ENCODE results near the gene OTX2.

The OTX2 gene

DNA sequence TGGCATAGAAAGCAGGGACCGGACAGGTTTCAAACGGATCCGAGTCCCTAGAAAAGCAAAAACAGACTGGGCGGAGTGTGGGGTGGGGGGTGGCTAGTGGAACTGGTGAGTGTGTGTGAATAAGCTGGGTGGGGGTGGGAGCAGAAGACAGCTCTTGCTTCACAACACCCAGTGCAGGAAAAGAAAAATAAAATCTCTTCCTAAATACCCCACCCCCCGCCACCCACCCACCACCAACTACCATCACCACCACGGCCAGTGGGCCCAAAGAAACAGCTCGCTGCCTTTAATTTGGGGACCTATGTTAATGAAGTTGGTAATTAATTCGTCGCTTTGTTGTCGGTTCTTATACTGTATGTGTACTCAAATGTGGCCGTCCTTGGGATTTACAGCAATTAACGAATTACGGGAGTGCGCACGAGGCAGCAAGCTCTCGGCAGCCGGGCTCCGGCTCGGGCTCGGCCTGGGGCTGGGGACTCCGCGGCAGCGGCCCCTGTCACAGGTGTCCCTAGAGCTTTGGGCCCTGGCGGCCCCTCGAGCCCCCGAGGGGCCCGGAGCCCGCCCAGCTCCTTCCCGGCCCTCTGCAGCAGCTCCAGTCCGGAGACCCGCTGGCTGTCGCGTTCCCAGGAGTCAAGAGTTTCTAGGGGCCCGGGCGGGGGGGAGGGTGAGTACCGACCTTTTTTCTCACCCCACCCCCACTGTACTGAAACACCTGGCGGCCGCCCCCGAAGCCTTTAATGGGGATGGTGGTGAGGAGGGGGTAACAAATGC lies 1.5 kb upstream of the OTX2 start:
- Histone ChIP-seq H3K36me3 (ENCODE audit: control insufficient read depth in 2 of 2, insufficient read depth in 2 of 2, low read length in 2 of 2) (no peaks in the 10 kb centered on the region), H3K27ac (ENCODE audit: low read length) (no peak overlapping the region), H3K9me3 (ENCODE audit: control insufficient read depth in 2 of 2, low read length in 2 of 2) (no peaks in the 10 kb centered on the region), H3K4me1 (ENCODE audit: control insufficient read depth, insufficient read depth, low read length) (peaks cover 15% of the 10 kb centered on the region), H3K9ac (ENCODE audit: low read length in 2 of 2) (no peak overlapping the region), H3K27me3 (ENCODE audit: control insufficient read depth in 1 of 2, insufficient read depth in 2 of 2, low read length in 2 of 2) (peaks cover 57 to 98% of the 10 kb centered on the region in 2 donors), H3K4me3 (ENCODE audit: low read length in 2 of 2) (no peak overlapping the region)

DNA sequence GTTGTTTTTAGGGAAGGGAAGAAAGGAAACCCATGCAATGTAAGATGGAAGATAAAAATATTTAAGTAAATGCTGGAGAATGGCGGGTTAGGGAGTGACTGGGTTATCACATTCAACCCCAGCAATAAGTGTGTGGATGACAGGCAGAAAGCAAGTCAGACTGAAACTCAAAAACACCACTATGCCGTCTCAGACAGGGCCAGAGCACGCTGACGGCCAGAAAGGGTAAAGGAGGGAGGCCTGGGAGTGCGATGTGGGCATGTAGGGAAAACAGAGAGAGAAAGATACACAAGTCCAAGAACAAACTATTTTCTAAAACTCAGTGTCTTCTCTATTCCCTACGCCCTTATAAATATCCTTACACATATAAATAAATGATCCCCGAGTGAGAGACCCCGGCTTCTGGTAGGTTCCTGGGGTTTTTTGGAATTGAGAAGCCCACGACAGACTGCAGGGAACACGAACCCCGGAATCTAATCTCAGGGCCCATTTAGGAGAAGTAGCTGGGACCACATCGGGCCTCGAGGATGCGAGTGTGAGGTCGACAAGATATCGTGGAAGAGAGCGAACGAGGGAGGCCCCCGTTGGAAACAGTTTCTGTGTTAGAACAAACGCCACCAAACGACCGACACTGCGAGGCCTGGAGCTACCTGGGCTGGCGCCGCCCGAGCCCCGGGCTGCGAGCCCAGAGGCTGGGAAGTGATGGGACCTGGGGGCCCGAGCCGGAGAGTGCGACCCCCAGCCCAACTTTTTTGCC lies 735 bp upstream of the OTX2 start:
- peaks cover 15% of the 10 kb centered on the region for H3K4me1 ChIP-seq (ENCODE audit: control insufficient read depth, insufficient read depth, low read length)
- H3K9me3 ChIP-seq (ENCODE audit: control insufficient read depth in 2 of 2, low read length in 2 of 2) = no peaks in the 10 kb centered on the region
- no peaks in the 10 kb centered on the region for H3K36me3 ChIP-seq (ENCODE audit: control insufficient read depth in 2 of 2, insufficient read depth in 2 of 2, low read length in 2 of 2)
- no peak overlapping the region for H3K4me3 ChIP-seq (ENCODE audit: low read length in 2 of 2)
- no peak overlapping the region for H3K27ac ChIP-seq (ENCODE audit: low read length)
- no peak overlapping the region for H3K9ac ChIP-seq (ENCODE audit: low read length in 2 of 2)
- H3K27me3 ChIP-seq (ENCODE audit: control insufficient read depth in 1 of 2, insufficient read depth in 2 of 2, low read length in 2 of 2) = peaks cover 61 to 98% of the 10 kb centered on the region in 2 donors

GRCh38 chr14:56809270-56810146 lies 771 bp downstream of the OTX2 start:
- Histone ChIP-seq H3K9me3 (ENCODE audit: control insufficient read depth in 2 of 2, low read length in 2 of 2) (no peaks in the 10 kb centered on the region), H3K27me3 (ENCODE audit: control insufficient read depth in 1 of 2, insufficient read depth in 2 of 2, low read length in 2 of 2) (peaks cover 72 to 97% of the 10 kb centered on the region in 2 donors), H3K4me1 (ENCODE audit: control insufficient read depth, insufficient read depth, low read length) (peaks cover 15% of the 10 kb centered on the region), H3K27ac (ENCODE audit: low read length) (no peak overlapping the region), H3K9ac (ENCODE audit: low read length in 2 of 2) (no peak overlapping the region), H3K36me3 (ENCODE audit: control insufficient read depth in 2 of 2, insufficient read depth in 2 of 2, low read length in 2 of 2) (no peaks in the 10 kb centered on the region), H3K4me3 (ENCODE audit: low read length in 2 of 2) (peak overlapping the region; percentile 22 to 35)

GRCh38 chr14:56808383-56809269 lies 1.7 kb downstream of the OTX2 start:
- Histone ChIP-seq H3K27ac (ENCODE audit: low read length) (no peak overlapping the region), H3K4me1 (ENCODE audit: control insufficient read depth, insufficient read depth, low read length) (peaks cover 15% of the 10 kb centered on the region), H3K9ac (ENCODE audit: low read length in 2 of 2) (no peak overlapping the region), H3K4me3 (ENCODE audit: low read length in 2 of 2) (peak overlapping the region; percentile 41 to 57), H3K9me3 (ENCODE audit: control insufficient read depth in 2 of 2, low read length in 2 of 2) (no peaks in the 10 kb centered on the region), H3K36me3 (ENCODE audit: control insufficient read depth in 2 of 2, insufficient read depth in 2 of 2, low read length in 2 of 2) (no peaks in the 10 kb centered on the region), H3K27me3 (ENCODE audit: control insufficient read depth in 1 of 2, insufficient read depth in 2 of 2, low read length in 2 of 2) (peaks cover 78 to 98% of the 10 kb centered on the region in 2 donors)

- peaks cover 79 to 96% of the 10 kb centered on the region in 2 donors for H3K27me3 ChIP-seq (ENCODE audit: control insufficient read depth in 1 of 2, insufficient read depth in 2 of 2, low read length in 2 of 2)
- H3K27ac ChIP-seq (ENCODE audit: low read length) = no peak overlapping the region
- no peak overlapping the region for H3K9ac ChIP-seq (ENCODE audit: low read length in 2 of 2)
- H3K36me3 ChIP-seq (ENCODE audit: control insufficient read depth in 2 of 2, insufficient read depth in 2 of 2, low read length in 2 of 2) = no peaks in the 10 kb centered on the region
- no peaks in the 10 kb centered on the region for H3K9me3 ChIP-seq (ENCODE audit: control insufficient read depth in 2 of 2, low read length in 2 of 2)
- H3K4me1 ChIP-seq (ENCODE audit: control insufficient read depth, insufficient read depth, low read length) = peaks cover 15% of the 10 kb centered on the region
- peak overlapping the region; percentile 41 to 57 for H3K4me3 ChIP-seq (ENCODE audit: low read length in 2 of 2)
Measured at GRCh38 chr14:56808110-56808382, 2.2 kb downstream of the OTX2 start.

- Histone ChIP-seq H3K4me3 (ENCODE audit: low read length in 2 of 2) (peak overlapping the region in 1 of 2 donors; percentile 57), H3K4me1 (ENCODE audit: control insufficient read depth, insufficient read depth, low read length) (peaks cover 15% of the 10 kb centered on the region), H3K27me3 (ENCODE audit: control insufficient read depth in 1 of 2, insufficient read depth in 2 of 2, low read length in 2 of 2) (peaks cover 80 to 93% of the 10 kb centered on the region in 2 donors), H3K9ac (ENCODE audit: low read length in 2 of 2) (no peak overlapping the region), H3K36me3 (ENCODE audit: control insufficient read depth in 2 of 2, insufficient read depth in 2 of 2, low read length in 2 of 2) (no peaks in the 10 kb centered on the region), H3K9me3 (ENCODE audit: control insufficient read depth in 2 of 2, low read length in 2 of 2) (no peaks in the 10 kb centered on the region), H3K27ac (ENCODE audit: low read length) (no peak overlapping the region)
Measured at GRCh38 chr14:56807386-56808109, 2.7 kb downstream of the OTX2 start.

- Histone ChIP-seq H3K36me3 (ENCODE audit: control insufficient read depth in 2 of 2, insufficient read depth in 2 of 2, low read length in 2 of 2) (no peaks in the 10 kb centered on the region), H3K4me1 (ENCODE audit: control insufficient read depth, insufficient read depth, low read length) (peaks cover 15% of the 10 kb centered on the region), H3K4me3 (ENCODE audit: low read length in 2 of 2) (no peak overlapping the region), H3K27ac (ENCODE audit: low read length) (no peak overlapping the region), H3K27me3 (ENCODE audit: control insufficient read depth in 1 of 2, insufficient read depth in 2 of 2, low read length in 2 of 2) (peaks cover 78 to 87% of the 10 kb centered on the region in 2 donors), H3K9ac (ENCODE audit: low read length in 2 of 2) (no peak overlapping the region), H3K9me3 (ENCODE audit: control insufficient read depth in 2 of 2, low read length in 2 of 2) (no peaks in the 10 kb centered on the region)
Measured at GRCh38 chr14:56806760-56807159, 3.5 kb downstream of the OTX2 start.

GRCh38 chr14:56805992-56806727 lies 4.1 kb downstream of the OTX2 start:
- H3K27me3 ChIP-seq (ENCODE audit: control insufficient read depth in 1 of 2, insufficient read depth in 2 of 2, low read length in 2 of 2) = peaks cover 79 to 86% of the 10 kb centered on the region in 2 donors
- H3K9ac ChIP-seq (ENCODE audit: low read length in 2 of 2) = no peak overlapping the region
- no peaks in the 10 kb centered on the region for H3K9me3 ChIP-seq (ENCODE audit: control insufficient read depth in 2 of 2, low read length in 2 of 2)
- H3K27ac ChIP-seq (ENCODE audit: low read length) = no peak overlapping the region
- H3K4me1 ChIP-seq (ENCODE audit: control insufficient read depth, insufficient read depth, low read length) = peaks cover 15% of the 10 kb centered on the region
- no peaks in the 10 kb centered on the region for H3K36me3 ChIP-seq (ENCODE audit: control insufficient read depth in 2 of 2, insufficient read depth in 2 of 2, low read length in 2 of 2)
- H3K4me3 ChIP-seq (ENCODE audit: low read length in 2 of 2) = no peak overlapping the region

GRCh38 chr14:56805201-56805991 lies 4.9 kb downstream of the OTX2 start:
- Histone ChIP-seq H3K27ac (ENCODE audit: low read length) (no peak overlapping the region), H3K4me1 (ENCODE audit: control insufficient read depth, insufficient read depth, low read length) (peaks cover 15% of the 10 kb centered on the region), H3K4me3 (ENCODE audit: low read length in 2 of 2) (no peak overlapping the region), H3K9me3 (ENCODE audit: control insufficient read depth in 2 of 2, low read length in 2 of 2) (no peaks in the 10 kb centered on the region), H3K27me3 (ENCODE audit: control insufficient read depth in 1 of 2, insufficient read depth in 2 of 2, low read length in 2 of 2) (peaks cover 72 to 86% of the 10 kb centered on the region in 2 donors), H3K36me3 (ENCODE audit: control insufficient read depth in 2 of 2, insufficient read depth in 2 of 2, low read length in 2 of 2) (no peaks in the 10 kb centered on the region), H3K9ac (ENCODE audit: low read length in 2 of 2) (no peak overlapping the region)

Measured in stomach smooth muscle (tissue), 2 donors.